HG03175 (cell line): ENCODE data around the gene PGAP3.

Source experiments
- ATAC-seq: cut with Tn5 transposase; IDR thresholded peaks from one replicate; pipeline ENCODE4 v1.9.1; 2021; ENCODE audit warnings: mild to moderate bottlenecking, moderate library complexity; ENCODE audit not compliant: unreplicated experiment

The PGAP3 gene

GRCh38 chr17:39672522-39673334 lies 15.1 kb downstream of the PGAP3 start:
- no peak for ATAC-seq

GRCh38 chr17:39671651-39672521 lies 16.0 kb downstream of the PGAP3 start:
- no peak for ATAC-seq

DNA sequence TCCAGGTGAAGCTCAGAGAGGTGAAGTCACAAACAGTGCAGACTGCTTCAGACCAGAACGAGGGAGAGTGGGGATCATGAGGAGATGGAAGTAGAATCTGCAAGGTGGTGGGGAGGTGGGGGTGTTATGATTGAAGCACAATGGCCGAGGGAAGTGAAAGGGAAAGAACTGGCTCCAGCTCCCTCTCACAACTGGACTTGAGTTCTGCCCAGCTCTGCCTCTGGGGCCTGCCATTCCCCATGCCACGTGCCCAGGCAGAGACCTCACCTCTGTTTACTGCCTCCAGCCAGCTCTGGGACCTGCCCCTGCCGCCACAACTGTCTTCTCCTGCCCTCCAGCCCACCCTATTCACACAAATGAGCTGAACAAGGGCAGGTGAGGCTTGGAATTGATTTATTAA lies 17.1 kb downstream of the PGAP3 start:
- no peak for ATAC-seq

- ATAC-seq, result no peak
Observed at GRCh38 chr17:39669897-39670735, 17.7 kb downstream of the PGAP3 start.

GRCh38 chr17:39667945-39668924 lies 19.6 kb downstream of the PGAP3 start, which contains the start of gene PNMT:
TSS of gene PNMT (plus strand) at chr17:39668453. CDS start at chr17:39668476, 23 bp downstream.
- peak; percentile 43 for ATAC-seq

- ATAC-seq, result no peak
Observed at GRCh38 chr17:39667262-39667944, 20.5 kb downstream of the PGAP3 start.

GRCh38 chr17:39666601-39667261 lies 21.1 kb downstream of the PGAP3 start:
- ATAC-seq, result no peak

- no peak for ATAC-seq
Observed at GRCh38 chr17:39666231-39666600, 21.6 kb downstream of the PGAP3 start.

GRCh38 chr17:39665642-39666224 lies 22.1 kb downstream of the PGAP3 start:
- no peak for ATAC-seq

GRCh38 chr17:39664581-39665561 lies 23.0 kb downstream of the PGAP3 start, which contains the start of gene TCAP:
TSS of gene TCAP (plus strand) at chr17:39665349. CDS start at chr17:39665360, 11 bp downstream.
- ATAC-seq, result no peak

DNA sequence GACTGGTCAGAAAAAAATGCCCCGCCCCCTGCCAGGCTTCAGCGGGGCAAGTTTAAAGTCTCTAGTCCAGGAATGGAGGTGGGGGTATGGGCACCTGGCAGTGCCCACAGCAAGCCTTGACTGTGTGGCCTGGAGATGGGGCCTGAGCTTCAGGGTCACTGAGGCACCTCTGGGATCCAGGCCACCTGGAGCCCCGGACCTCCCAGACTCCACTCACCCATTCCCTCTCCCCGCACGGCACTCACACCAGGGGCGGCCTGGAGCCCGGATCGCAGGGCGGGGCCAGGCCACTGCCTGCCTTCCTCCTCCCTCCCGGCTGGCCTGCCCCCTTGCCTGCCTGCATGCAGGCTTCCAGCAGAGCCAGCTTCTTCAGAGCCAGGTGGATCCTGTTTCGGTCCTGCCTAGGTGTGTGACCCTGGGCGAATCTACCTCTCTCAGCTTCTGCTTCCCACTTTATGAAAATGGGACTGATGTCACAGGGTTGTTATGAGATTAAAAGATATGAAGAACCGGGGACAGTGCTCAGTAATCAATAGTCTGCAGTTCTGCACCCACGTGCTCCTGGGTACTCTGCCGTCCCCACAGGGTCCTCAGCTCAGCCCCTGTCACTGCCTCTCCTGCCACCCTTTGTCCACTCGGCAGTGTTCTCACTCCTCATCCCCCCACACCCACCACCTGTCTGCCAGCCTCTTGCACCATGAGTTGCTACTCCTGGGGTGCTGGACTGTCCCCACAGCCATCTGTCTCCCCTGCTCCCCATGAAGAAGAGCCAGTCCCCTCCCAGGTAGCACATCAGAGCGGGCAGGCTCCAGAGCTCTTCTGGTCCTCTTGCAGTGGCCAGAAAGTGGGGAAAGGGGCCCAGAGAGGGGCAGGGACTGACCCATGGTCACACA lies 23.9 kb downstream of the PGAP3 start:
- ATAC-seq, result no peak

DNA sequence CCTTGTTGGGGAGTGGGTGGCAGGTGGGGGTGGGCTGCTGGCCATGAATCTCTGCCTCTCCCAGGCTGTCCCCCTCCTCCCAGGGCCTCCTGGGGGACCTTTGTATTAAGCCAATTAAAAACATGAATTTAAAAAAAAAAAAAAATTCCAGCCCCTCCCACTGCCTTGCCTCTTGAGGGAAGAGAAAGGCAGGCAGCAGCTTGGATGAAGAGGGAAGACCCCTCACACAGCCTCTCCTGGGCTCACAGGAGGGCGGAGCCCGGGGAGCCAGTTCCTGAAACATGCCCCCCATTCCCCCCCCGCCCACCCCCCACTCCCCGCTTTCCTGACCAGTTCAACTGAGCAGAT lies 24.5 kb downstream of the PGAP3 start:
- ATAC-seq, result no peak

GRCh38 chr17:39662551-39663339 lies 25.1 kb downstream of the PGAP3 start:
- no peak for ATAC-seq

DNA sequence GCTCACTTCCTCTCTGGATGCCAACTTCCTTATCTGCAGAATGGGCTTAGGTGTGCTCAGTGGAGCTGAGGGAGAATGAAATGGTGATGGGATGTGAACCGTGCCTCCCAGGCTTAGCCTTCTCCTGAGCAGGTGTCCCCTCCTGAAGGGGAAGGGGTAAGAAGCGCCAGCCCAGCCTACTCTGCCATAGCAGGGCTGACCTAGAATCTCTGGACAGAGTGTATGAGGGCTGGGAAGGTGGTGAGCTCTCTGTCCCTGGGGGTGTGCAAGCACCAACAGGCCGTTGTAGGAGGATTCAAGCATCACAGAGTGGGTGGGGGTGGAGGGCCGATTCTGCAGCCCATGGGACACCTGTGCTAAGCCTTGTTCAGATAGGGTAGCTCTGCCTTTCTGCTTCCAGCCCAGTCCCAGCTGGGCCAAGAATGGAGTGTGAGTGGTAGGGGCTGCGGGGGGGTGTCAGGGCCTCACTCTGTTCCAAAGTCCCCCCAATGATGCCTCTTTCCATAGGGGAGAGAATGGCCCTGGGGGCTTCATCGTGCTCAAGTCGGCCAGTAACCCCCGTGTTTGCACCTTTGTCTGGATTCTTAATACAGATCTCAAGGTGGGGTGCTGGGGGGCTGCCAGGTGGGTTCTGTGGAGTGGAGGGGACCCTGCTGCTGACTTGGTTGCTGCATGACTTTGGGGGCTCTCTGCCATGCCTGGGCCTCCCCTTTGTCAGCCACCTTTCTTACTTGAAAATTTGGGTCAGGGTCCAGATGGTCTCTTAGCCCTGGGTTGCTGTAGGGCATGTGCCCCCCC lies 25.9 kb downstream of the PGAP3 start:
- no peak for ATAC-seq
